H9 (cell line): ENCODE data around the gene MRPL17. TPM values are rescaled to one million over a fixed set of nuclear protein-coding genes. Genes with fewer than 3 reads are reported as not detected.

Source experiments
- DNase-seq: peaks from one replicate; pipeline ENCODE4 v3.0.0-alpha.2; 2017
- H2AFZ ChIP-seq: one replicate; pipeline ENCODE4 v1.6.1; 2013; ENCODE audit warnings: mild to moderate bottlenecking, low read length, control low read depth, moderate library complexity
- H2AK5ac ChIP-seq: 2 replicates; pipeline ENCODE4 v1.6.1; 2013; ENCODE audit warnings: low read length, control low read depth, mixed read lengths; ENCODE audit not compliant: insufficient read length
- H2BK120ac ChIP-seq: one replicate; pipeline ENCODE4 v1.6.1; 2013; ENCODE audit warnings: low read depth, mild to moderate bottlenecking, low read length, control low read depth, inconsistent platforms; ENCODE audit not compliant: poor library complexity, severe bottlenecking
- H2BK12ac ChIP-seq: 2 replicates; pipeline ENCODE4 v1.6.1; 2013; ENCODE audit warnings: low read length, control low read depth, mixed read lengths, low read depth; ENCODE audit not compliant: insufficient read length
- H2BK15ac ChIP-seq: 2 replicates; pipeline ENCODE4 v1.6.1; 2013; ENCODE audit warnings: low read depth, low read length, control low read depth
- H2BK20ac ChIP-seq: one replicate; pipeline ENCODE4 v1.6.1; 2013; ENCODE audit warnings: low read depth, mild to moderate bottlenecking, low read length, control low read depth, inconsistent platforms; ENCODE audit not compliant: poor library complexity, severe bottlenecking
- H2BK5ac ChIP-seq: 2 replicates; pipeline ENCODE4 v1.6.1; 2013; ENCODE audit warnings: low read length, control low read depth, mixed read lengths; ENCODE audit not compliant: insufficient read length
- H3K14ac ChIP-seq: 2 replicates; pipeline ENCODE4 v1.6.1; 2013; ENCODE audit warnings: low read length, control low read depth; ENCODE audit not compliant: insufficient read depth
- H3K18ac ChIP-seq: 2 replicates; pipeline ENCODE4 v1.6.1; 2013; ENCODE audit warnings: low read depth, mild to moderate bottlenecking, mixed read lengths, low read length, control low read depth; ENCODE audit not compliant: insufficient read length
- H3K23ac ChIP-seq: 2 replicates; pipeline ENCODE4 v1.6.1; 2013; ENCODE audit warnings: low read length, control low read depth, mixed read lengths, low read depth; ENCODE audit not compliant: insufficient read length
- H3K23me2 ChIP-seq: 2 replicates; pipeline ENCODE4 v1.6.1; 2013; ENCODE audit warnings: low read depth, mild to moderate bottlenecking, mixed read lengths, low read length, control low read depth; ENCODE audit not compliant: insufficient read length, poor library complexity, severe bottlenecking
- H3K27ac ChIP-seq: 2 replicates; pipeline ENCODE4 v1.5.1; 2013; ENCODE audit warnings: low read length, control low read depth, mixed read lengths, low read depth; ENCODE audit not compliant: insufficient read length
- H3K27me3 ChIP-seq: 2 replicates; pipeline ENCODE4 v1.6.1; 2013; ENCODE audit warnings: low read length, control low read depth, inconsistent platforms; ENCODE audit not compliant: insufficient read depth
- H3K4ac ChIP-seq: 2 replicates; pipeline ENCODE4 v1.6.1; 2013; ENCODE audit warnings: low read depth, mild to moderate bottlenecking, control low read depth, inconsistent platforms, low read length, moderate library complexity
- H3K4me1 ChIP-seq: 2 replicates; pipeline ENCODE4 v1.6.1; 2013; ENCODE audit warnings: low read length, control low read depth, inconsistent platforms; ENCODE audit not compliant: insufficient read depth
- H3K4me2 ChIP-seq: 2 replicates; pipeline ENCODE4 v1.6.1; 2013; ENCODE audit warnings: low read length, control low read depth, mixed read lengths; ENCODE audit not compliant: insufficient read length, insufficient read depth
- H3K56ac ChIP-seq: 2 replicates; pipeline ENCODE4 v1.6.1; 2013; ENCODE audit warnings: low read depth, mild to moderate bottlenecking, mixed read lengths, low read length, control low read depth; ENCODE audit not compliant: insufficient read length
- H3K79me1 ChIP-seq: 2 replicates; pipeline ENCODE4 v1.6.1; 2013; ENCODE audit warnings: low read depth, mild to moderate bottlenecking, moderate library complexity, low read length, control low read depth, inconsistent platforms; ENCODE audit not compliant: insufficient read depth, poor library complexity, severe bottlenecking
- H3K79me2 ChIP-seq: 2 replicates; pipeline ENCODE4 v1.6.1; 2013; ENCODE audit warnings: low read length, control low read depth, inconsistent platforms; ENCODE audit not compliant: insufficient read depth
- H3K9ac ChIP-seq: 2 replicates; pipeline ENCODE4 v1.6.1; 2013; ENCODE audit warnings: low read length, control low read depth, mixed read lengths; ENCODE audit not compliant: insufficient read length; ENCODE audit errors: extremely low read depth
- H3K9me3 ChIP-seq: one replicate; pipeline ENCODE4 v1.6.1; 2013; ENCODE audit warnings: low read depth, low read length, inconsistent platforms; ENCODE audit not compliant: control insufficient read depth
- H3T11ph ChIP-seq: one replicate; pipeline ENCODE4 v1.6.1; 2013; ENCODE audit warnings: mild to moderate bottlenecking, low read length, control low read depth, inconsistent platforms
- H4K20me1 ChIP-seq: one replicate; pipeline ENCODE4 v1.6.1; 2013; ENCODE audit not compliant: control insufficient read depth, insufficient read length, insufficient read depth
- H4K5ac ChIP-seq: 2 replicates; pipeline ENCODE4 v1.6.1; 2013; ENCODE audit warnings: low read depth, mild to moderate bottlenecking, mixed read lengths, low read length, control low read depth; ENCODE audit not compliant: insufficient read length
- H4K8ac ChIP-seq: replicated peaks from 2 replicates; pipeline ENCODE4 v1.6.1; 2013; ENCODE audit warnings: low read length, control low read depth, mixed read lengths, low read depth; ENCODE audit not compliant: insufficient read length
- H4K91ac ChIP-seq: 2 replicates; pipeline ENCODE4 v1.6.1; 2013; ENCODE audit warnings: low read depth, mild to moderate bottlenecking, moderate library complexity, mixed read lengths, low read length, control low read depth; ENCODE audit not compliant: insufficient read length
- H3K27ac Mint-ChIP-seq, 3 experiments: 2 replicates in 2 of 3; 3 replicates in 1 of 3; pipeline ENCODE4 v1.8.0; 2020 to 2021; ENCODE audit warnings: mixed read lengths in 3 of 3, mild to moderate bottlenecking in 1 of 3, moderate library complexity in 1 of 3
- H3K27me3 Mint-ChIP-seq: 2 replicates; pipeline ENCODE4 v1.8.0; 2021; ENCODE audit warnings: low read depth, mild to moderate bottlenecking, moderate library complexity, mixed read lengths
- H3K36me3 Mint-ChIP-seq, 3 experiments: 2 replicates in 2 of 3; 3 replicates in 1 of 3; pipeline ENCODE4 v1.8.0; 2020 to 2021; ENCODE audit warnings: low read depth in 3 of 3, mixed read lengths in 3 of 3; ENCODE audit not compliant: insufficient read depth in 1 of 3
- H3K4me1 Mint-ChIP-seq, 2 experiments: 2 replicates each; pipeline ENCODE4 v1.8.0; 2020; ENCODE audit warnings: mixed read lengths in 2 of 2
- H3K4me3 Mint-ChIP-seq, 2 experiments: 2 replicates in 1 of 2; 3 replicates in 1 of 2; pipeline ENCODE4 v1.8.0; 2020 to 2021; ENCODE audit warnings: mild to moderate bottlenecking in 2 of 2, mixed read lengths in 2 of 2, moderate library complexity in 1 of 2
- H3K9me3 Mint-ChIP-seq, 2 experiments: 2 replicates in 1 of 2; 3 replicates in 1 of 2; pipeline ENCODE4 v1.8.0; 2020; ENCODE audit warnings: mild to moderate bottlenecking in 2 of 2, mixed read lengths in 2 of 2, moderate library complexity in 1 of 2
- CTCF ChIP-seq: fragments of 200-600 bp; sonication (generic); conservative IDR thresholded peaks from 3 replicates; pipeline ENCODE4 v1.8.0; 2021; ENCODE audit warnings: antibody characterized with exemption, mild to moderate bottlenecking
- WGBS: extraction: QIAGEN DNeasy Blood & Tissue Kit; methylation state at CpG from one replicate; pipeline ENCODE4 v1.1.7; 2013; ENCODE audit warnings: missing lambda C conversion rate, low lambda C conversion rate, mixed read lengths; ENCODE audit not compliant: insufficient read length; ENCODE audit errors: extremely low coverage; 5-methylcytosine and 5-hydroxymethylcytosine counted together
- total RNA-seq: library from RNA; stranded (reverse); gene quantifications from 2 replicates; pipeline ENCODE4 v1.2.1, GENCODE V29; 2021

Gene MRPL17
- total RNA-seq, 1 experiment from 2014 or later = 75.5 TPM

DNA sequence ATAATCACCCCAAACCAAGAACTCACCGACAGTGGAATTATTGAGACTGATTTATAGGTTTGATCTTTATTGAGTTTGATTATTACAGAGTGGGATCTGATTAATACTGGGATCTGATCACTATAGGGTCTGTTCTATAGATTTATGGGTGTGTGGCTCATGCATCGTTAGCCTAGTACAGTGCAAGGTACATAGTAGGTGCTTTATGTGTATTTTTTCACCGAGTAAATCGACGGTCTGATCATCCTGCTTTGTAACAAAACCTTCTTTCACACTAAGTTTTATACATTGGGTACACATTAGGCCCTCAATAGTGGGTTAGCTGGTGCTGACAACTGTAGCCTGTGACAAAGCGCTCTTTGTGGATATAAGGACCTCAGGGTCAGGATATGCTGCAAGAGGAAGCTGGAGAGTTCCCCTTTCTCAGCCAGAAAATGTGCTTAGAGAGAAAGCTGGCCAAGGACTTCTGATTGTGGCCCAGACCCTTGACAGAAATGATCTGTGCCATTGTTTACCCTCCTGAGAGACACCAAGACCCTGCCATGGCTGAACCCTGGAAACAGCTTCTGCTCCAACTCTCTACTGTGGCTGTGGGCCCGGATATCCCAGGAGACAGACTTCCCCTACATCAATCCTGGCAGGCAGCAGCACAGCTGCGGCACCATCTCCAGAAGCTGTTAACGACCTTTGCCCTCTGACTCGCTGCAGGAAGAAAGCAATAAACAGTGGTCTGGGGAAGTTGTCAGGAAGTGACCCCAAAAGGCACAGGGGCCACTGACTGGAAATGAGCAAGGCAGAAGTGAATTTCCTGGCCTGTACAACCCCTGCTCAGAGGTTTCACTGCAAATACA lies 47.8 kb downstream of the MRPL17 start:
- H3K36me3 Mint-ChIP-seq = peaks cover 0 to 13% (median 8%) of the 10 kb centered on the region in 3 experiments; a peak in 5 of 7 replicates
- H2BK15ac ChIP-seq = no peak overlapping the region
- H4K8ac ChIP-seq = no peak overlapping the region
- H3K14ac ChIP-seq = no peak overlapping the region
- TF ChIP-seq CTCF = no peak
- no peak overlapping the region for H2BK20ac ChIP-seq
- H2AFZ ChIP-seq = no peak overlapping the region
- H3K23ac ChIP-seq = no peak overlapping the region
- H3K27me3 Mint-ChIP-seq = peaks cover 28% of the 10 kb centered on the region
- H3K9me3 Mint-ChIP-seq = no peaks in the 10 kb centered on the region
- no peaks in the 10 kb centered on the region for H3K4me1 ChIP-seq
- H3K56ac ChIP-seq = no peak overlapping the region
- H4K5ac ChIP-seq = no peak overlapping the region
- H3K9me3 ChIP-seq = no peaks in the 10 kb centered on the region
- H4K20me1 ChIP-seq = no peaks in the 10 kb centered on the region
- H3K4me3 Mint-ChIP-seq = no peak overlapping the region
- H3K9ac ChIP-seq = no peak overlapping the region
- no peaks in the 10 kb centered on the region for H3K79me2 ChIP-seq
- DNase-seq = peak; percentile 31
- no peak overlapping the region for H2BK120ac ChIP-seq
- no peak overlapping the region for H2AK5ac ChIP-seq
- peaks cover 5% of the 10 kb centered on the region for H3K23me2 ChIP-seq
- H3K27ac ChIP-seq = no peak overlapping the region
- no peak overlapping the region for H2BK5ac ChIP-seq
- no peak overlapping the region for H3K27ac Mint-ChIP-seq
- no peak overlapping the region for H2BK12ac ChIP-seq
- H3T11ph ChIP-seq = no peak overlapping the region
- no peak overlapping the region for H3K18ac ChIP-seq
- WGBS = no CpG with 5 or more reads among the region's 10 CpGs
- H3K4ac ChIP-seq = no peak overlapping the region
- peaks cover 9% of the 10 kb centered on the region; the same call in 1 of the 2 replicates for H3K27me3 ChIP-seq
- H4K91ac ChIP-seq = no peak overlapping the region
- peaks cover 3% of the 10 kb centered on the region in 2 experiments; a peak in 2 of 4 replicates for H3K4me1 Mint-ChIP-seq
- H3K4me2 ChIP-seq = no peak overlapping the region
- no peaks in the 10 kb centered on the region for H3K79me1 ChIP-seq
